NCI-H2171 (cell line): ENCODE results near the gene PDX1.

Experiments used
- DNase-seq: peaks from one replicate; lab custom pipeline; 2025; lab: John Stamatoyannopoulos, UW

PDX1 gene

GRCh38 chr13:27919934-27920676 is at the start of gene PDX1:
PDX1 (plus strand) TSS chr13:27920000; CDS start chr13:27920139, 139 bp downstream.
- no peak for DNase-seq

- no peak for DNase-seq
These were observed 41.5 kb upstream of the PDX1 start for GRCh38 chr13:27878274-27878673.

GRCh38 chr13:27889471-27889870 is 30.3 kb upstream of the PDX1 start:
- DNase-seq = no peak

GRCh38 chr13:27896726-27897125 is 23.1 kb upstream of the PDX1 start:
- DNase-seq = no peak

DNA sequence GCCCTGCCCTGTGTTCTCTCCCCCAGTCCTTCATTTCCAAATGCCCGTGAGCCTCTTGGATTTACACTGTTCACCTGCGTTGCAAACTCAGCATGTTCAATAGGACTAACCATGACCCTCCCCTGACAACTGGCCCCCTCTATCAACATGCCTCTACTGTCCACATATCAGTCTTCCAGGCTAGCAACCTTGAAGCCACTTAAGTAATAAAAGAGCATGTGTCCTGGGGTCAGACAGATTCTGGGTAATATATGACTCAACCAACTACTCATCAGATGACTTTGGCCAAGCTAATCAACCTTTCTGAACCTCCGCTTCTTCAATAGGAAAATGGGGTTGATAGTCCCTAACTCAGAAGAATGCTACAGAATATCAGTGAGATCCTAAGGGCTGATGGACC is 15.1 kb upstream of the PDX1 start:
- DNase-seq = no peak

DNA sequence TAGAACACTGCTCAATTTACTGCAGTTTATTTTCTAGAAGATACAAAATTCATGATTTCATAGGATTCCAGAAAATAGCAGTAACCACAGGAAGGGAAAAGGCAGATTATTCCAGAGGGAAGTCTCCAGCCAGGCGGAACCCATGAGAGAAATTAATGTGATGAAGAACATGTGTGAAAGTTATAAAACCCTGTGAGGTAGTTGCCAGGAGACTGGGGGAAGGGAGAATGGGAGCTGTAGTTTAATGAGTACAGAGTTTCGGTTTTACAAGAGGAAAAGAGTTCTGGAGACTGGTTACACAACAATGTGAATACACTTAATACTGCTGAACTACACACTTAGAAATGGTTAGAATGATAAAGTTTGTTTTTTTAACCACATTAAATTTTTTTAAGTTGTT is 14.2 kb upstream of the PDX1 start:
- DNase-seq = no peak

DNA sequence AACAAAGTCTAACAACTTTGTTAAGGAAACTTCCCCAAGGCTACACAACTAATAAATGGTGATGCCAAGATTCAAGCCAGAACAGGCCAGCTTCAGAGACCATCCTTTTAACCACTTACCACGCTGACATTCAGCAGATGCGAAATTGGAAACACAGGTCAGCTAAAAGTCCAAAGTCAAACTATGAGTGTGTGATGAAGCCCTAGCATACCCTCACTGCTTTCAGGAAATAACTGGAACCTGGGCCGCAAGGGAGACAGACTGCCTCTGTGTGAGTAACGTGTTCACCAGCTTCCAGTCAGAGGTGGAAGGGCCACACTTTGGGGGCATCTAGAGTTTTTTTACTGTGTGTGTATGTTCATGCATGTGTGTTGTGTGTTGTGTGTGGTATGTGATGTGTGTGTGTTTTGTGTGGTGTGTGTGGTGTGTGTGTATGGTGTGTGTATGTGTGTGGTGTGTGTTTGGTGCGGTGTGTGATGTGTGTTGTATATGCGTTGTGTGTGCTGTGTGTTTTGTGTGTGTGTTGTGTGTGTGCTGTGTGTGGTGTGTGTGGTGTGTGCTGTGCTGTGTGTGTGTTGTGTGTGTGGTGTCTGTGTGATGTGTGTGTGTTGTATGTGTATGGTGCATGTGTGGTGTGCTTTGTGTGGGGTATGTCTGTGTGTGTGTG is 12.5 kb upstream of the PDX1 start:
- no peak for DNase-seq

DNA sequence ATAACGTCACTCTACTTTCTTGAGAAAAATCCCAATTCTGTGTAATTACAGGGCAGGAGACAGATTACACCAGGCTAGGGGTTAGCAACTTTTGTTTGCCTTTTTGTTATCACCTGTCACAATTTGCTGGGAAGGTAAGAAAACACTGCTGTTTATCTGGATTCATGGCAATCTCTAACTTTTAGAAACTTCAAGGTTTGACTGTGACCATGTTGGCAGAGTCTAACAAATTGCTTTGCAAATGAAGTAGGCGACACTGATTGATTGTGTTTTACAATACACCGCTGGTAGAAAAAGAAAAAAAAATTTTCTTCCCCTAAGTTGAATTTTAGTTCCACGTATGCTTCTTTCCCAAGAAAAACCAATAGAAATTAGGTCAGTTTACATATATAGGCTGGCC is 10.4 kb upstream of the PDX1 start:
- no peak for DNase-seq

DNA sequence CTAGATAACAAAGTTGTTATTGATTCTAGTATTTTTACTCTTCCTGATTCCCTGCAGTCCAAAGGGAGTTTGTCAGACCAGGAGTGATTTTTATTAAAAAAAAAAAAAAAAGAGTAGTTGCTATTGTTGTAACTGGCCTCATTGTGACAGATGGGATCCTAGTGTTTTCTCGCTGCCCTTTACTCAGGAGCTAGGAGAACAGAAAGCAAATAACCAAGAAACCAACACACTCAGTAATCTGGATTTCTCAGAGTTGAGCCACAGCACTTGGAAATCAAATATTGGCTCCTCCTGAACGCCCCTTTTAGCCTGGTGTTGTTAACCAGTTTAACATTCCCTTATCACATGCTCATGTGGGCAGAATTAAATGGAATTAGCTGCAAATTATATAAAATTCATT is 8.3 kb upstream of the PDX1 start:
- DNase-seq = no peak

DNA sequence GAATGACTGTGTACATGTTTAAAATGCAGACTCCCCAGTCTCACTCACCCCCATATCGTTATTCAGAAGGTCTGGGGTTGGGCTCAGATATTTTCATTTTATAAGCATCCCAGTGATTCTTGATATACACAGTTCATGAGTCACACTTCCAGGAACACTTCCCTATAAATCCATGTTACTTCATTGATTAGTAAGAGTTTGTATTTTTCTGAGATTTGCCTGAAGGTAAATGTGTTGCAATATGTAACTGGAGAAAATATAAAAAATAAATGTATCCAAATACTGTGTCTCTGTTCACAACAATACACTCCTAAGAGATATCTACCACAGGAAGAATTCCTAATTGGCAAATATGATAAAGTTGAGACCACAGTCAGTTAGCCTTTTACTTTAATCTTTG is 6.6 kb upstream of the PDX1 start:
- DNase-seq = no peak

GRCh38 chr13:27915301-27916207 is 4.2 kb upstream of the PDX1 start:
- no peak for DNase-seq

- DNase-seq = no peak
These were observed 2.5 kb upstream of the PDX1 start for GRCh38 chr13:27917121-27917947.

GRCh38 chr13:27918041-27918917 is 1.5 kb upstream of the PDX1 start:
- no peak for DNase-seq

DNA sequence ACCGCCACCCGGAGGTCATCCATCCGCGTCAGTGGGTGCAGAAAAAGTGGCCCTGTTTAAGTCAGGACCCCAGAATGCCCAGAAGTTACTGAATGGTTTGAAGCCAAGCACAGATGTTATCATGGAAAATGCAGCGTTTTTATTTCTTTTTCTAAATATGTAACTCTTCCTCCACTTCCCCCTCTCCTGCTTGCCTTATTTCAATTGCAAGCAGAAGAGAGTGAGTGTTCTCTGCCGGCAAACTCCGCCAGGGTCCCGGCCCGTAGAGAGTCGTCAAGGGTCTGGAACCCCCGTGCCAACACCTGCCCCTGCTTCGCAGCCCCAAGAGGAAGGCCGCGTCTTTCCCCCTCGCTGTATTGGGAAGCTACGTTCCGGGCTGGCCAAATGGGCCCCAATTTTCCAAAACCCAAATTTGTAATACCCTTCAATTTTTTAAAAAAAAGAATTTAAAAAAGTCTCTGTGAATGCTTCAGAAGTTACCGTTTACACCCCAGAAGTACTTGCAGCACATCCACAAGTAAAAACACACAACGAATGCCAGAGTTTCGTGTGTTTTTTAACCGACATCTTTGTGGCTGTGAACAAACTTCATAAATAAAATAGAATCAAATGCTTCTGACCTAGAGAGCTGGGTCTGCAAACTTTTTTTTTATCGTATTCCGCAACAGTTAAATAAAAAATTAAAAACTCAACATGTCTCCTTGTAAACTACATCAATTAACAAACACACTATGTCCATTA is 712 bp upstream of the PDX1 start:
- no peak for DNase-seq

GRCh38 chr13:27919659-27919933 is 204 bp upstream of the PDX1 start:
- DNase-seq = no peak

DNA sequence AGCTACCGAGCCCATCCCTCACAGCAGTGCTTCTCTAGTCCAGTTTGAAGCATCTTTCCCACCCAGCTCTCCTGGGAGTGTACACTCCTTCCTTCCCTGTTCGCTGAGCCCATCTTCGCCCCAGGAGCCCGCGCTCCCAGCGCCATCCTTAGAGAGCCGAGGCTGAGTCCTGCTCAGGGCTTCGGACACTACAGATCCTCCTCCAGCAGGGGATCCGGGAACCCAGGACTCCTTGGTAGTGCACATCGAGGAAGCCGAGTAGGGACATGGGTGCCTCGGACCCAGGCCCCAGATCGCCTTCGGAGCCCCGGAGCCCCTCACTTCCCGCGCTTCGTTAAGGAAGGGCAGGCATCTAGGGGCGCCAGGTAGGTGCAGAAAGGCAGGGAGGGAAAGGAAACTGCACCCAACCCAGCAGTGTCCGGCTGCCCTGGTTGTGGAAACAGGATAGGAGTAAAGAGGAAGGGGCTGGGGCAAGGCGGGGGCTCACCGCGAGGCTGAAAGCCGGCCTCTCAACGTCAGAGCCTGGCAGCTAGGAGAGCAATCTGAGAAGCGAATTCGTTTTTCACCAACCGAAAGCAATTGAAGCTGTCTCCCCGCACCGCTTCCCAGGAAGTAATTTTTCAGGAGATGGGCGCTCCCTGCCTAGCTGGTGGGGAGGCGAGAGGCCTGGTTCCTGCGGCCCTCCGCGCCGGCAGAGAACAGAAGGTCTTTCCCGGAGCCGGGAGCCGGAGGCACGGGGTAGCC is 1.0 kb downstream of the PDX1 start:
- DNase-seq = no peak

- no peak for DNase-seq
These were observed 1.7 kb downstream of the PDX1 start for GRCh38 chr13:27921421-27921960.

DNA sequence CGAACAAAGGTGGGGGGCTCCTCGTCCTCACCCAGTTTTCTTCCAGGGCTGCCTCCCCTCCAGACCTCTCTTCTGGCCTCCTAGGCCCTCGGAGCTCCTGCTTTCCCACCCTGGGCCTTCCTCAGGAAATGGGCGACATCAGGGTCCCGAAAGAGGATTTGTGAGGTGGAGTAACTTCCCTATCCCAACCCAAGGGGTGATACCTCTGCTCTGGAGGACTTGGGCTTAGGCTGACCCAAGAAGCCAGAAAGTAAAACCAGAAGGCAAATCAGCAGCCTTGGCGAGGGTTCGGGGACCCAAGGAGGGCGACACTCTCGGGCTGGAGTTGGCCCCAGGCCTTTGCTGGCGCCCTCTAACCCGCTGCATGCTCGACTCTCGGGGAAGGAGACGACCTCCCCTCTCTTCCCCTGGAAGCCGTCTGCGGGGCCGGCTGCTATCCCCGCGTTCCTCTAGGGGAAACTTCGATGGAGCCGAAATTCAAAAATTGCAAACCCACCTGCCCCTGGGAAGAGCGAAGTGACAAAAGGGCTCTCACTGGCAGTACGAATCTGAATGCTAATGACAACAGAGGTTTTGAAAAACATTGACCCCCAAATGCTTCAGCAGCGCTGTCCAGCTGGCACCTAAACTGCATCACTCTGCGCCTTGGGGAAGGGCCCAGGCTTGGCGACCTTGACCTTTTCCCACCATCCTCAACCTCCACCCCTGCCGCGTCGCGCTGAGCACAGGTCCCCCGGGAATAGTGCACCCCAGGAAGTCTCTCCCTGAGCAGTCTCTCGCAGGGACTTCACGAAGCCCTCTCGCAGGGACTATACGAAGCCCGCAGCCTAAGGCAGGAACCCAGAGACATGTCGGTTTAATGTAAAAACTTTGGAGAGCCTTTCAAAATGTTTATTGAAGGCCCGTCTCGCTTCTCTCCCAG is 2.4 kb downstream of the PDX1 start:
- no peak for DNase-seq
